NB4 (cell line): Measurements from ENCODE around the gene RYR2.

Experiments
- CTCF ChIP-seq: IDR thresholded peaks from one replicate; pipeline ENCODE4 v1.5.1; 2012; ENCODE audit warnings: low read depth, low read length
- MAX ChIP-seq: IDR thresholded peaks from 2 replicates; pipeline ENCODE4 v1.6.1; 2011; ENCODE audit warnings: low read depth, low read length
- POLR2A ChIP-seq: IDR thresholded peaks from 2 replicates; pipeline ENCODE4 v1.6.1; 2011; ENCODE audit warnings: mild to moderate bottlenecking; ENCODE audit not compliant: insufficient read length; ENCODE audit errors: extremely low read depth

GRCh38 chr1:237012788-237013383, 29.1 kb upstream of the RYR2 start:
- TF ChIP-seq CTCF (no peak), POLR2A (no peak), MAX (no peak)
